Measurements from ENCODE around the gene KRTAP19-2. TPM values are rescaled to one million over a fixed set of nuclear protein-coding genes. Genes with fewer than 3 reads are reported as not detected.

KRTAP19-2 gene
- not detected in 2 replicates for total RNA-seq

GRCh38 chr21:30487336-30487735 is at the start of gene KRTAP19-2:
Gene KRTAP19-2 (minus strand): TSS chr21:30487436. CDS start chr21:30487348, 88 bp downstream.

GRCh38 chr21:30502041-30502440 is 14.8 kb upstream of the KRTAP19-2 start, which contains the start of gene KRTAP19-5:
Gene KRTAP19-5 (minus strand): TSS chr21:30502141. CDS start chr21:30502090, 51 bp downstream.

GRCh38 chr21:30497065-30497464 is 9.8 kb upstream of the KRTAP19-2 start, which contains the start of gene KRTAP19-4:
Gene KRTAP19-4 (minus strand): TSS chr21:30497165. CDS start chr21:30497110, 55 bp downstream.

GRCh38 chr21:30491963-30492428 is 4.8 kb upstream of the KRTAP19-2 start, which contains the start of gene KRTAP19-3:
Gene KRTAP19-3 (minus strand): TSS chr21:30492013. CDS start chr21:30491957, 56 bp downstream.

GRCh38 chr21:30480145-30480544 is 7.1 kb downstream of the KRTAP19-2 start, which contains the start of gene KRTAP19-1:
Gene KRTAP19-1 (minus strand): TSS chr21:30480367. CDS start chr21:30480317, 50 bp downstream.

GRCh38 chr21:30439975-30440374 is 47.3 kb downstream of the KRTAP19-2 start, which contains the start of gene KRTAP15-1:
Gene KRTAP15-1 (plus strand): TSS chr21:30440275. CDS start chr21:30440328, 53 bp downstream.

Small RNA genes within 50 kb of the gene (small RNA-seq; reads per million reads assigned to genes)
- gene AP000567.1 (not detected), gene KRTAP19-10P (not detected), gene KRTAP19-11P (not detected), gene KRTAP19-9P (not detected)

Other genes with a start within 250 kb of the KRTAP19-2 start
- not detected in 2 replicates for gene KRTAP24-1, start 204.5 kb downstream of the KRTAP19-2 start, total RNA-seq
- gene KRTAP25-1, start 197.9 kb downstream of the KRTAP19-2 start, total RNA-seq: not detected in 2 replicates
- not detected in 2 replicates for gene KRTAP26-1, start 167.1 kb downstream of the KRTAP19-2 start, total RNA-seq
- gene KRTAP27-1, start 149.7 kb downstream of the KRTAP19-2 start, total RNA-seq: not detected in 2 replicates
- not detected in 2 replicates for gene KRTAP23-1, start 138.8 kb downstream of the KRTAP19-2 start, total RNA-seq
- gene KRTAP13-2, start 115.2 kb downstream of the KRTAP19-2 start, total RNA-seq: not detected in 2 replicates
- gene KRTAP13-1, start 91.4 kb downstream of the KRTAP19-2 start, total RNA-seq: not detected in 2 replicates
- not detected in 2 replicates for gene KRTAP13-3, start 61.5 kb downstream of the KRTAP19-2 start, total RNA-seq
- not detected in 2 replicates for gene KRTAP13-4, start 57.2 kb downstream of the KRTAP19-2 start, total RNA-seq
- gene KRTAP15-1, start 47.2 kb downstream of the KRTAP19-2 start, total RNA-seq: not detected in 2 replicates
- gene KRTAP19-1, start 7.1 kb downstream of the KRTAP19-2 start, total RNA-seq: not detected in 2 replicates
- gene KRTAP19-3, start 4.6 kb upstream of the KRTAP19-2 start, total RNA-seq: not detected in 2 replicates
- not detected in 2 replicates for gene KRTAP19-4, start 9.7 kb upstream of the KRTAP19-2 start, total RNA-seq
- not detected in 2 replicates for gene KRTAP19-5, start 14.7 kb upstream of the KRTAP19-2 start, total RNA-seq
- gene KRTAP19-6, start 54.4 kb upstream of the KRTAP19-2 start, total RNA-seq: not detected in 2 replicates
- gene KRTAP19-7, start 73.9 kb upstream of the KRTAP19-2 start, total RNA-seq: not detected in 2 replicates
- not detected in 2 replicates for gene KRTAP22-2, start 103.0 kb upstream of the KRTAP19-2 start, total RNA-seq
- gene KRTAP6-3, start 105.0 kb upstream of the KRTAP19-2 start, total RNA-seq: not detected in 2 replicates
- not detected in 2 replicates for gene KRTAP6-2, start 111.5 kb upstream of the KRTAP19-2 start, total RNA-seq
- gene KRTAP22-1, start 113.7 kb upstream of the KRTAP19-2 start, total RNA-seq: not detected in 2 replicates
- not detected in 2 replicates for gene KRTAP6-1, start 126.5 kb upstream of the KRTAP19-2 start, total RNA-seq
- gene KRTAP20-1, start 129.0 kb upstream of the KRTAP19-2 start, total RNA-seq: not detected in 2 replicates
- gene KRTAP20-4, start 133.2 kb upstream of the KRTAP19-2 start, total RNA-seq: not detected in 2 replicates
- not detected in 2 replicates for gene KRTAP20-2, start 147.8 kb upstream of the KRTAP19-2 start, total RNA-seq
- not detected in 2 replicates for gene KRTAP20-3, start 155.4 kb upstream of the KRTAP19-2 start, total RNA-seq
- not detected in 2 replicates for gene KRTAP21-3, start 231.3 kb upstream of the KRTAP19-2 start, total RNA-seq